ENCODE data around the gene SNCB.

Gene SNCB

DNA sequence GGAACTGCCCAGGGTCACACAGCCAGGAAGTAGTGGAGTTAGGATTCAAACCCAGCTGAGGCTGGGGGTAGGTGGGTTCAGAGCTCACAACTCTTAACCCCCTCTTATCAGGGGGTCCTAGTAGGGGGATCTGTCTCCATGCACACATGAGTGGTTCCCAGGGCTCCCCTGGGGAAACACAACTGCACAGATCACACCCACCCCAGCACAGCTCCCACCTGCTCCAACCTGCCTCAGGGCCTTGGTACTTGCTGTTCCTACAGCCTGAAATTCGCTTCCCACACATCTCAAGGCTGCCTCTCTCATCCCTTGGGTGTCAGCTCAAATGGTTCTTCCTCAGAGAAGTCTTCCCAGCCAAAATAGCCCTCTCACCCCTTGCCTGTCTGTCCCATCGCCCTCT lies 4.8 kb downstream of the SNCB start:
- DNase-seq (ENCODE audit: low read depth, low spot score): no peak

DNA sequence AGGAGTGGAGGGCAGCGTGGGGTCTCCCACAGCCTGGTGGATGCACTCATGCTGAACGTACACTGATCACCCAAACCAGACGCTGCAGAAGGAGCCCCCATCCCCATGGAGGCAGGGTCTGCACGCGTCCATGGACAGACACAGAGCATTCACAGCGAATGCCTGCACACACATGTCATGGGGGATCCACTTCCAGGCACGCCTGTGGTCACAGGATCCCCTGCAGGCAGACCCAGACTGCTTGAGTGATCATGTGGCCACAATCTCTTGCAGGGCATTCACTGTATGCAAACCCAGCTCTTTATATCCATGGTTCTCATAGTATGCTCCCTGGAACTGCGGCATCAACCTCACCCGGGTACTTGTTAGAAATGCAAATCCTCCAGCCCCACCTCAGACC lies 5.4 kb downstream of the SNCB start:
- DNase-seq (ENCODE audit: low read depth, low spot score): no peak

DNA sequence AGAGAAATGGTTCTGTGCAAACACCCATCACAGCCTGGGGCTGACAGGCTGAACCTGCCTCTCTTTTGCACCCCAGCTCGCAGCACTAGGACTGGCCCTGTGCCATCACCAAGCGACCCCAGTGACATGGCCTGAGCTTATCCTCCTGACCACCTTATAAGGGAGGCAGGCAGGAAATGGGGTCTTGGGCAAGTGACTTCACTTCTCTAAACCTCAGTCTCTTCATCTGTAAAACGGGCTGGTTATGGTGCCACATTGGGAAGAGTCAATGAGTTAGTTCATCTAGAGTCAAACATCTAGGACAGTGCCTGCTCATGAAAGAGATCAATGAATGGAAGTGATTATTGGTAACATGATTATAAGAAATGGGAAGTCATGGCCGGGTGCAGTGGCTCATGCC lies 6.2 kb downstream of the SNCB start:
- DNase-seq (ENCODE audit: low read depth, low spot score): no peak

DNA sequence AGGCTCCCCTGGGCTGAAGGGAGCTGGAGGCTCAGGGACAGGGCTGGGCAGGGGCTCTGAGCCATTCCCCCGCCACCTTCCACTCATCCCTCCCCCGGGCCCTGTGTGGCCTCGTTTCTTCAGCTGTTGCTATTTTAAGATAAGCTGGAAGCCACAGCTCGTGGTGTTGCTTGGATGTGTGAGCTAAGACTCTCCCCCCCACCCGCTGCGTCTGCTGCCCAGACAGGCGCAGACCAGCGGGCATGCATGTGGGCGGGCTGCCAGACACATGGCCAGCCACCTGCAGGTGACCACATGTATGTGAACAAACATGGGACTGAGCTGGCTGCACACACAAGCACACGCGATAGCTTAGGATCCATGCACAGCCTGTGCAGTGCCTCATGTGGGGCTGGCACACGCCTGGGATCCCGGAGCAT lies 8.7 kb downstream of the SNCB start:
- DNase-seq (ENCODE audit: low read depth, low spot score): no peak

DNA sequence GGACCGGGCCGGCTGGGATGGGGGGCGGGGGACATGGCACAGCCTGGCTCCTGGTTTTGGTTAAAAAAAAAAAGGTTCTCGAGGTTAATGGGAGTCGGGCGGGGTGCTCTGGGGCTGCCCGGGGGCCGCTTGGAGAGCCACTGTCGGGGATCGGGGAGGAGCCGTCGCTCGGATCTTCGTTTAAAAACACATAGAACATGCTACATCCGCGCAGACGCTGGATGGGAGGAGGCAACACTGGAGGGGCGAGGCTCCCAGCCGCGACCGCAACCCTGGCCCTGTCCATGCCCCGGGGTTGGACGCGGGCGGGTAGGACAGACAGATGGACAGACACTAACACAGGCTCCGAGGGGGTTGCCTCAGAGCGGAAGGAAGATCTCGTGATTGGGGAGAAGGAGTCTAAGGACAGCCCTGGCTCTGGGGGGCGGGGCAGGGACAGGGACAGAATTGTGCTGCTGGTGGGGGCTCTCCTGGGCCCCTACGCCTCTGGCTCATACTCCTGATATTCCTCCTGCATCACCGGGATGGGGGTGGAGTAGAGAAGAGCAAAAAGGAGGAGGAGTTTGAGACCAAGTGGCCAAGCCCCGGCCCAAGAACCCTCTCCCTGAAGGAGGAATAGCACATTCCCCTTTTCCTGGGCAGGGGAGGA lies 9.9 kb downstream of the SNCB start:
- DNase-seq (ENCODE audit: low read depth, low spot score): no peak

DNA sequence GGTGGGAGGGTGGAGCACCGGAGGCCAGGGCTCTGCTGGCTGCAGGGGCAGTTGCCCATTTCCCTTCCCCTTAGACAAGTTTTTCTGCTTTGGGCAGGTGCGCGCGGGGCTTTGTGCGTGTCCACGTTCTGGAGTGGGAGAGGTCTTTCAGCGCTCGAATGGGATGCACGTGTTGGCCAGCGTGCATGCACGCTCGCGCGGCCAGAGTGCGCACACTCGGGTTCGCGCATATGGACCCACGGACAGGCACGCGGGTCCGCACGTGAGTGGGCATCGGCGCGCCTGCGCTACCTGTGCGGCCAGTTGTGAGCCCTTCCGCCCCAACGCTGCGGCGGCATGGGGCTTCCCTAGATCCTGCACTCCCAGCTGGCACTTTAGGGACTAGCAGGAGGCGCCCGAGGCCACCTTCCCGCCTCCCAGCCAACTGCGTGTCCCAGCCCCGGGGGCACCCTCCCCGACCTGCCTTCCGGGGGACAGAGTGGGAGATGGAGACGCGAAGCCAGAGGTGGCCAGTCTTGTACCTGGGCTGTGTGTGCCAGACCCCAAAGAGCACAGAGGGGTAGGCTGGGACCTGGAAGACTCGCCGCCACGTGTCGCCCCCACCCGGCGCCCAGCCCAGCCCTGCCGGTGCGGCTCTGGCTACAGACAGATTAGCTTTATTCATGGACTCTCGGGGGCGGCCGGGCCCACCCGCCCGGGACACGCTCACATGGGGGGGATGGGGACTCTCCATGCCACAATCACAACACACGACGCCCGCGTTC lies 10.6 kb downstream of the SNCB start:
- no peak for DNase-seq (ENCODE audit: low read depth, low spot score)

DNA sequence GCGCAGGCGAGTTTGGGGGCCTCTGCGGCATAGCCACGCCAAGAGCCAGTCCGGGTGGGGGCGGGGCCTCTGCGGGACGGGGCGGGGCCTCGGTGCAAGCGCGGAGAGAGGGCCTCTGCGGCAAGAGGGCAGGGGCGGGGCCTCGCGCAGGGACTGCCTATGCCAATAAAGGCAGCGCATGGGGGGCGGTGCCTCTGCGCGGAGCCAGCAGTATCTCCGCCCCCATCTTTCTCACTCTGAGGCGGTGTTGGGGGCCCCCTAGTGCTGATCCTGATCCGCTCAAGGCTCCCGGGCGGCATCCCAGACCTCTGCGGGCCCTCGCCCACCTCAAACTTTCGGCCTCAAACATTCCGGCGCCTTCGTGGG lies 11.1 kb downstream of the SNCB start:
- DNase-seq (ENCODE audit: low read depth, low spot score): peak; percentile 32

DNA sequence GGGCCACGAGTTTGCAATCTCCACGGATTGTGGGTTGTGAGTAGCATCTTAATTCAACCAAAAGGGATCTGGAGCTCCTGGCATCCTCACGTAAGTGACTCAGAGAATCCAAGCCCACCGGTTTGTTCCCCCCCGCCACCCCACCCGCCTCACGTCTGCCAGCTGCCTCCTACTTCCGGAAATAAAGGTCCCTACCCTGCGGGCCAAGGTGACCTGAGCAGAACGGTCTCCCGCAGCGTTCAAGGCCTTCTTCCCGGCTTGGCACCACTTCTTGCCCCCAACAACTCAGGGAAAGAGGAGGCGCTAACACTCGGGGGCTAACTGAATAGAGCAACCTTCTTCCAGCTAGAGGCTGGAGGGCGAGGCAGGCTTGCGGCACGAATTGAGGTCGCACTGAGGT lies 11.6 kb downstream of the SNCB start:
- DNase-seq (ENCODE audit: low read depth, low spot score): no peak

DNA sequence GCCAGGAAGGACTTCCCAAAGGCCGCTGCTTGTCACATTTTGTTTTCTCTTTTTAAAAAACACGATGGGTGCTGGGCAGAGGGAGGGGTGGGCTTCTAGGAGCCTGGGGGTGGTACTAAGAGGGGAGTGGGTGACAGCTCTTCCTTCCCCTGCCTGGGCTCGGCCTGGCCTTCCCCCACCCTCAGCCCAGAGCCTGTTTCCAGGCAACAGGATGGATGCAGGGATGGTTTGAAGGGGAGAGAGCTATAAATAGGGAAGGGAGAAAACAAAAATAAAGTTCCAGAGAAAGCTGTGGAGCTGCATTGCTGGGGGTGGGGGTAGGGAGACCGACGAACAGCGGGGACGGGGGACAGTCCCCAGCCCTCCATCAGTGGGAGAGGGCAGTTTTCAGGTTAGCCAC lies 13.8 kb downstream of the SNCB start:
- DNase-seq (ENCODE audit: low read depth, low spot score): no peak

DNA sequence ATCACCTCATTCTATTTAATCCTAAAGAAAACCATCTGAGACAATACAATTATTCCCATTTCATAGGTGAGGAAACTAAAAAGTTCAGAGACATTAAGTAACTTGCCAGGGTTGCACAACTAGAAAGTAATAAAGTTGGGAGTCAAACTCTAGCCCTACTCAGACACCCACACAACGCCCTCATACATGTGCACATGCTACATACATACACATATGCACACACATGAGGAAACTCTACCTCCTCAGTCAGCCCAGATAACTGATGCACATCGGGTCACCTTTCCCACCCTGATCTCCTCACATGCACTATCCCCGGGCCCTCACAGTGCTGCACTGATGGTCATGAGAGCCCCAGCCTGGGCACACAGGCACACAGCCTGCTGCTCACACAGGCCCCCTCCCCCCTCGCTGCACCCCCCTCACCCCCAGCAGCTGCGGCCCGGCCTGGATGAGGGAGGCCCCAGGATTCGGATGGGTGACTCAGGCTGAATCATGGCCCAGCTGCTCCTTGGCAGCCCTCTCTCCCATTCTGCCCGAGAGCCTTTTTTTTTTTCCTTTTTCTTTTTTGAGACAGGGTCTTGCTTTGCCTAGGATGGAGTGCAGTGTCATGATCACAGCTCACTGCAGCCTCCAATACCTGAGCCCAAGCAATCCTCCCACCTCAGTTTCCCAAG lies 15.4 kb downstream of the SNCB start:
- DNase-seq (ENCODE audit: low read depth, low spot score): no peak

DNA sequence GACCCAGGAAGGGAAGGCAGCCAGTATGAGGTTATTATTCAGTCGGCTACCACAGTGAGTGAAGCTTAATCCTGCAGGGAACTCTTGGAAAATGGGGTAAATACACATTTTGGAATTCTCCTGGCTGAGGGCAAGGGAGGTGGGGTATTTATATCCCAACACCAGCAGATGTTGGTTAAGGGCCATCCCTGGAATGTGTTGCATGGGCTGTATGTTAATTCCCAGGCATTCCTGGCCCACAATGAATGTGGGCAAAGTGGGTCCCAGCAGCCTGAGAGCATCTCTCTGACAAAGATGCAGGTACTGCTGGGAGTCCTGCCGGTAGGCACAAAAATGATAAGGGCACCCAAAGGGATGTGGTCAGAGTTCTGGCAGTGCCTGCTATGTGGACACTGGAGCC lies 17.5 kb downstream of the SNCB start:
- no peak for DNase-seq (ENCODE audit: low read depth, low spot score)

DNA sequence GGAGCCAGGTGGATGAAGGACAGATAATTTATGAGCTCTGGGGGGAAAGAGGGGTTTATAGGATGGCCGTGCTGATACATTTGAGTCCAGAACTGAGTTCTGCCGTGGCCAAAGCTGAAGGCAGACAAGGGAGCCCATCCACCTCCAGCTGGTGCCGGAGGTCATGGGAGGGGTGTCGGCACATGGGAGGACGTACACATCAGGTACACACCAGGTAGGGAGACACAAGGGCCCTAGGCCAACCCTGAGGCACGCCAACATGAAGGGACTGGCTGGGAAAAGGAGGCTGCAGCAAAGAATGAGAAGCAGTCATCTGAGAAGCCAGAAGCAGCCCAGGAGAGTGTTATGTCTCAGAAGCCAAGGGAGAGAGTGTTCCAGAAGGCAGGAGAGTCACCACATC lies 18.3 kb downstream of the SNCB start:
- no peak for DNase-seq (ENCODE audit: low read depth, low spot score)

DNA sequence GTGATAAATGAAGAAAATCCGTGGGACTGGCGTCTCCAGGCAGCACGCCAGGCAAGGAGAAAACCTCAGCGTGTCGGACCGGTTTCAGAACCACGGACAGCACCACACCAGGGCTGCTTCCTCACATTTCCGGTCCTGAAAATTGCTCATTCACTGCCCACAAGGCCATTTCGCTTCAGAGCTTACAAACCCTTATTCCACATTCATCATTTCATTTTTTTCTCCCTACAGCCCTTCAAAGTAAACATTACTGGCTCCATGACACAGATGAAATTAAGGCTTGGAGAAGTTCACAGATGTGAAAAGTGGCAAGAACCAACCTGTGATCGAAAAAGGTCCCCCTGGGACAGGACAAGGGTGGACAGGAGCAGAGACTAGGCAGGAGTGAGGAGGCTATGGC lies 18.9 kb downstream of the SNCB start:
- peak; percentile 32 for DNase-seq (ENCODE audit: low read depth, low spot score)

DNA sequence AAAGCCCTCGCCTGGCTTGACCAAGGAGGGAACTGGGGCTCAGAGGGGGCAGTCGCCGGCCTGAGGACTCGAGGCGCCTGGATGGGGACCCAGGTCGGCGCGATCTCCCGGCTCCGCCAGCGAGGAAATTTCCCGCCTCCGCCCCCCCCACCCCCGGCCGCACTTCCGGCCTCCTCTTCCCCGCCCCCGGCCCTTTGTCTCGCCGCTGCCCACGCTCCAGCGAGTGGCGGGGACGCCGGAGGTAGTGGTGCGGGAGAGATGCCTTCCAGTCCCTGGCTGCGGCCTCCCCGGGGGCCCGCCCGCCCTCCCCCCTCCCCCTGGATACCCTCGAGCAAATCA lies 19.9 kb downstream of the SNCB start:
- no peak for DNase-seq (ENCODE audit: low read depth, low spot score)

DNA sequence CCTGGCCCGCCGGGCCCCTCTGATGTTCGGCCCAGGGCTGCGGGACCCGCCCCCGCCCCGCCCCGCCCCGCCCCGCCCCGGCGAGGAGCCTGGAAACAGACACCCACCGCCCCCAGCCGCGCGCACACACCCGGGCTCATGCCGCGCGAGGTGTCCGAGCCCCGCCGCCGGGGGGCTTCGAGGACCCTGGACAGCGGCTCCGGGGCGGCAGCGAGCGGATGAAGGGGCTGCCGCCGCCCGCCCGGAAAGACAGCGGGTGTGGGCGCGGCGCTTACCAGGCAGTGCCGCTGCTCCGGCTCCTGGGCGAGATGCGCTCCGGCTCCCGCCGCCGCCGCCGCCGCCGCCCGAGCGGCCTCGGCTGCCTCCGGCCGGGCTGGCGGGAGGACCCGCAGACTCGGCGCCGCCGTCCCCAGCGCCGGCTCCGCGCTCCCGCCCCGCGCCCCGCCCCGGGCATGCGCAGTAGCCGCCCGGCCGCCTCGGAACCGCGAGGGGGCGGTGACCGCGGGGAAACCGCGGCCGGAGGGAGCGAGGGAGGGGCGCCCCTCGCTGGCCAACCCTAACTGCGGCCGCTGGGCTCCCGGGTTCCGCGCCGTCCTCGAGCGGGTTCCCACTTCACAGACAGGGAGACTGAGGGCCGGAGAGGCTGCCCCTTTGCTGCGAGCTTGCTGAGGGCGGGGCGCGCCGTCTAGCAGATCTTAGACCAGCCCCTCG lies 20.5 kb downstream of the SNCB start, which contains the start of gene GPRIN1:
Gene GPRIN1, minus strand, starts transcription at position 433 of the 711 bp plus-strand sequence. CDS start 10,322 bp downstream, outside the sequence.
- DNase-seq (ENCODE audit: low read depth, low spot score): no peak

DNA sequence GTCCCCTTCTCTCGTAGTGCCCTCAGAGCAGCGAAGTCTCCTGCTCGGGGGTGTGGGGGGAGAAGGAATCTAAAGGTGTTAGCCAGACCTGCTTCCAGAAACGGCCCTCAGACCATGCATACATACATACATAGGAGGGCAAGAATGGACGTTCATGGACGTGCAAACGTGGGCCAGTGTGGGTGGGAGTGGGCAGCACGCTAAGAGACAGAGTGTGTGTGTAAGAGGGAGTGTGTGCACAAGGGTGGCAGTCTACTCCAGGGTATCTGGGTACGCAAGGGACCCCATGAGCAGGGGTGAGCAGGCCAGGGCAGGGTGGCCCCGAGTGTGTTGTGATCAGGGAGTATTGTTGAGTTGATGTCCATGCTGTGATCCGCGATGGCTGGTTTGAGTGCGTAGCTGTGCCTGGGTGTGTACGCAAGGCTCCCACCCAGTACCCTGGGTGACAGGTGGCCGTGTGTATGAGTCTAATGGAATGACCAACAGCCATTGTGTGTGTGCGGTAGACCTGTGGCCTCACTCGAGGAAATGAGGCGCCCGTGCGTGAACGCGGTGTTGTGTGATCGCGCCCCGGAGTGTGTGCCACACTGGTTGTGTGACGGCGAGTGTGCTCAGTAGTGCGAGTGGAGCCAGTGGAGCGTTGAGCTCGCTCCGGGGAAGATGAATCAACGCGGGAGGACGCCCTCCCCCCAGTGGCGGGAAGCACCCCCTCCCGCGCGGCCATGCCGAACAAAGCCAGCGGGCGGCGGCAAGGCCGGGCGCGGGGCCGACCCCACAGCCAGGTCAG lies 21.2 kb downstream of the SNCB start:
- DNase-seq (ENCODE audit: low read depth, low spot score): no peak

DNA sequence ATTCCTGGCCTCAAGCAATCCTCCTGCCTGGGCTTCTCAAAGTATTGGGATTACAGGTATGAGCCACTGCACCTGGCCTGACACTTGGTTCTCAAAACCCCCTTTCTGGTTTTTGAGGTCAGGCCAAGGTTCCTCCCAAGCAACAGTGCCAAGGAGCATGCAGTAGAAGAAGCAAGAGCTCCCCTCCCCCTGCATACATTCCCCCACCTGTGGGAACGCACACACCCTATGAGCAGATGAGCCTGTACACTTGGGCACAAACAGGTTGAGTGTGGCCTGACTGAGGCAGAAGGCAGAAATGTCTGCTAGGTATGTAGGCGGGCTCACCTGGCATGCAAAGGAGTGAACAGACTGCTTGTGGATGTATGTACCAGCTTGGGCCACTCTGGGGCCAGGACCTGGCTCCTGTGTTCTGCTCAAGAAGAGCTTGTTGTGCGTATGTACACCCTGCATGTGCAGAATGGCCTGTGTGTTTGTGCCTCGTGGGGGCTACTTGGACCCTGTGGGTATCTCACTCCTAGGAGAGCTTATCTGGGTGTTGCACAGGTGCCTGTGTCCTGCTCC lies 22.1 kb downstream of the SNCB start:
- no peak for DNase-seq (ENCODE audit: low read depth, low spot score)

DNA sequence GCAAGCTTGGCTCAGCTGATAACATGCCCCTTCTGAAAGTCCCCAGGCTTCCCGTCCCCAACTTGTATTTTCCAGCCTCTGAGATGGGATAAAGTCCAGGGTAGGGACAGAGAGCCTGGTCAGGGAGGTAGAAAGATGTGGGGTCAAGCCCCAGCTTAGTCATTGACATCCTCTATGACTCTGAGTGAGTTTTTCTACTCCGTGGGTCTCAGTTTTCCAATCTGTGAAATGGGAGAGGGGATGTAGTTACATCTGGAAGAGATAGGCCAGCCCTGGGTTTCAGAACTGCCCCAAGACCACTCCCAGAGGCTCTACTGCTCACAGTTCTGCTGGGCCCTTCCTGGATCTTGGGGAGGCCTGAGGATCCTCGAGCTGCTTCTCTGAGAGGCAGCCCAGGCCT lies 23.5 kb downstream of the SNCB start:
- no peak for DNase-seq (ENCODE audit: low read depth, low spot score)

DNA sequence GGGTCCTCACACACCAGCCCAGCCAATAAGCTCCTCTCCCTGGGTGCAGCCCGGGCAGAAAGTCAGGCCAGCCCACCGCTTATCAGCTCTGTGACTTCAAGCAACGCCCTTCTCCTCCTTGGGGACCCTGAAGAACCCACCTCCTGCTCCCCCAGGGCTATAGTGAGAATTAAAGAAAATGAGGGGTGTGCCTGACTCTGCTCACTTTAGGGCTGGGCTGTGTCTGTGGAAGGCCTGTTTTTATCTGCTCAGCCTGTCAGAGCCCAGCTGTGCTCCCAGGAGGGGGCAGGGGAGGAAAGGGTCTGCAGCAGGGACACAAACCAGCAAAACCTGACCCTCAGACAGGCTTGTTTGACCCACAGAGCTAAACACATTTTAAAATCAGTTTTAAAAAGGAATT lies 24.3 kb downstream of the SNCB start:
- no peak for DNase-seq (ENCODE audit: low read depth, low spot score)

DNA sequence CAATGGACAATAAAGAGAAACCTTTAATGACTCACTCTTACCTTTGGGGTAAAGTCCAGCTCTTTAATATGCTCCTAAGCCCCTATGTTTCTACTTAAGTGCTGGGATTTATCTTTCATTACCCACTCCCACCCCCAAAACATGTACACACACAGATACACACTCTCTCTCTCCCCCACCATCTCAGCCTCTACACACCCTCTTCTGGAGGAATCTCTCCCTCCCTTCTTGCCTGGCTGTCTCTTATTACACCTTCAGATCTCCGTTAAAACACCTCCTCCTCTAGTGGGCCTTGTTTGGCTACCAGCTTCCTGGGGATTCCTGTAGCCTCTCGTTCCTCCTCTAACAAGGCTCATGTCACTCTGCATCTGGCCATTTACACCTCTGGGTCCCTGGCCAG lies 27.2 kb downstream of the SNCB start:
- DNase-seq (ENCODE audit: low read depth, low spot score): no peak

DNA sequence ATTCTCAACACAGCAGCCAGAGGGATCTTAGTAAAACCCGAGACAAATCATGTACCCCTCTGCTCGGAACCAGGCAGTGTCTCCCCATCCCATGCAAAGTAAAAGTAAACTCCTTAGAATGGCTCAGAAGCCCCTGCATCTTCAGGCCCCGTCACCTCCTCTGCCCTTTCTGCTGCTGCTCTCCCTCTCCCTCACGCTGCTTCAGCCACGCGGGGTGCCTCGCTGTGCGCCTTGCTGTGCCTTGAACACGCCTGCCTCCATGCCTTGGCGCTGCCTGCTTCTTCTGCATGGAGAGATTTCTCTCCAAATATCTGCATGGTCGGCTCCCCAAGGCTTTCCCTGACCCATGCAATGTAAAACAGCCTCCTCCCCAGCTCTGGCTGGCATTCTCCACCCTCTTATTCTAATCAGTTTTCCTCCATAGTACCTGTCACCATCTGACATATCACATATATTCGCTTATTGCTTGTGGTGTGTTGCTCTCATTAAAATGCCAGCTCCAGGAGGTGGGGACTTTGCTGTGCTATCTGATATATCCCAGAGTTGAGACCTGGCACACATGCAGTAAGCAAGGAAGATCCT lies 28.3 kb downstream of the SNCB start:
- no peak for DNase-seq (ENCODE audit: low read depth, low spot score)
